COLO668 (cell line): Measurements from ENCODE around the gene LMTK2.
"Not testable (repeated sequence)": the region's sequence is repeated elsewhere in the genome, so short reads cannot be mapped to it uniquely, and the experiment has no call there.

Experiments used
- DNase-seq: peaks from one replicate; lab custom pipeline; 2025; ENCODE audit not compliant: unreplicated experiment; lab: John Stamatoyannopoulos, UW

LMTK2 gene

GRCh38 chr7:98102170-98102569 is 4.5 kb upstream of the LMTK2 start:
- DNase-seq, result no peak

GRCh38 chr7:98105942-98106544 is 619 bp upstream of the LMTK2 start:
- peak; percentile 20 for DNase-seq

DNA sequence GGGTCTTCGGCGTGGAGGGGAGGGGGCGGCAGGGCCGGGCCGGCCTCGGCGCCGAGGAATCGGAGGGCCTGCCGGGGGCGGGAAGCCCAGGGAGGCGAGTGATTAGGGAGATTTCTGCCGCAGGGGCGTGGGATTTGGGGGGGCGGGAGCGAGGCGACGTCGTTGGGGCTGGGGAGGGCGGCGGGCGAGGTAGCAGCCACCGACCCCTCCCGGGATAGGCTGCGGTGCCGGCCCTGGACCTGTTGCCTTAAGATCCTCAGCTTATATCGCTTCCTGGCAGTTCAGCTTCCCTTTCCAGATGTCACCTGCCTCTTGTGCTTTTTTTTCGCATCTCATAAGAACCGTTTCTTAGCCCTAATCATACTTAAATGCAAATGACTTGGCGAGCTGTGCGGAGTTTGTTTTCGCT is 655 bp downstream of the LMTK2 start:
- DNase-seq, result peak; percentile 54

- peak; percentile 43 for DNase-seq
Measured at GRCh38 chr7:98110249-98111022, 3.8 kb downstream of the LMTK2 start.

- no peak for DNase-seq
Measured at GRCh38 chr7:98112077-98112476, 5.4 kb downstream of the LMTK2 start.

DNA sequence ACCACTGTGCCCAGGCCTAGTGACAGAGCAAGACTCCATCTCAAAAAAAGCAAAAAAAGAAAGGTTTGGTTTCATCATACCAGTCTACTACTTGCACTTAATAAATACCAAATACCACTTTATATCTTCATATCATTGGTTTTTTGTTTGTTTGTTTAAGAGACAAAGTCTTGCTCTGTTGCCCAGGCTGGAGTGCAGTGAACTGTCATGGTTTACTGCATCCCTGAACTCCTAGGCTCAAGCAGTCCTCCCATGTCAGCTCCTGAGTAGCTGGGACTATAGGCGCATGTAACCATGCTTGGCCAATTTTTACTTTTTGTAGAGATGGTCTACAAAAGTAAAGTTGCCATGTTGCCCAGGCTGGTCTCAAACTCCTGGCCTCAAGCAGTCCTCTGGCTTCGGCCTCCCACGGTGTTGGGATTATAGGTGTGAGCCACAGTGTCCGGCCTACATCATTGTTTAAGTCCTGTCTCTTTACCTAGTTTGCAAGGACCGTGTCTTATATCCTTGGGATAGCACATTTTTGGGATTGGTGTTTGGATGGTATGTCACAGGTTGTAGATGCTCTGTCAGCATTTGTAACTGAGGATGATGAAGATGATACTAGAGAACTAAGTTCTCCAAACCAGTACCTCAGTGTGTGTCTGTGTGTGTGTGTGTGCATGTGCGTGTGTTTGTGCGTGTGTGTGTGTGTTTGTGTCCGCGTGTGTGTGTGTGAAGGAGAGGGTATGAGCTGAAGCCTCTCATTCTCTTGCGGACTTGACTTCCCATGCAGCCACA is 9.3 kb downstream of the LMTK2 start:
- DNase-seq, result no peak

DNA sequence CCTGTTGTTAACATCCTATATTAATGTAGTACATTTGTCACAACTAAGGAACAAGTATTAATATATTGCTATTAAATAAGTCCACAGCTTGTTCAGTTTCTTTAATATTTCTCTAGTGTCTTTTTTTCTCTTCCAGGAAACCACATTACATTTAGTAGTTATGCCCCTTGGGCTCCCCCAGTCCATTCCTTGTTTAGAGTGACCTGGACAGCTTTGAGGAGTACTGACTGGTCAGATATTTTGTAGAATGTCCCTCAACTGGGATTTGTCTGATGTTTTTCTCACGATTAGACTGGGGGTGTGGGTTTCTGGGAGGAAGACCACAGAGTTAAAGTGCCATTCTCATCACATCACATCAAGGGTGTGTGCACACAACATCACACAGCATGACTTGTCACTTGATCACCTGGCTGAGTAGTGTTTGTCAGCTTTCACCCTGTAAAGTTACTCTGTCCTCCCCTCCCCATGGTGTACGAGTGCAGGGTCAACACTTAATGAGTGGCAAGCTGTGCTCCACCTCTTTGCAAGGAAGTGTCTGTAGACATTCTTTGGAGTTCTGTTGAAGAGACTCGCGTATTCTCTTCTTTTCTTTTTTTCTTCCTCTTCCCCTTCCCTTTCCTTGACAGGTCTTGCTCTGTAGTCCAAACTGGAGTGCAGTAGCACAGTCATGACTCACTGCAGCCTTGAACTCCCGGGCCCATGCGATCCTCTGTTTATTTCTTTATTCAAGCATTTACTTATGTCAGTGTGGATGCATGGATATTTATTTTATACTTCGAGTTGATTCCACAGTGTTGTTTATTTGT is 10.2 kb downstream of the LMTK2 start:
- no peak for DNase-seq

- DNase-seq, result peak; percentile 29
Measured at GRCh38 chr7:98119256-98119918, 12.7 kb downstream of the LMTK2 start.

- DNase-seq, result no peak
Measured at GRCh38 chr7:98120559-98120958, 13.9 kb downstream of the LMTK2 start.

- DNase-seq, result not testable (repeated sequence)
Measured at GRCh38 chr7:98121388-98121787, 14.7 kb downstream of the LMTK2 start.

DNA sequence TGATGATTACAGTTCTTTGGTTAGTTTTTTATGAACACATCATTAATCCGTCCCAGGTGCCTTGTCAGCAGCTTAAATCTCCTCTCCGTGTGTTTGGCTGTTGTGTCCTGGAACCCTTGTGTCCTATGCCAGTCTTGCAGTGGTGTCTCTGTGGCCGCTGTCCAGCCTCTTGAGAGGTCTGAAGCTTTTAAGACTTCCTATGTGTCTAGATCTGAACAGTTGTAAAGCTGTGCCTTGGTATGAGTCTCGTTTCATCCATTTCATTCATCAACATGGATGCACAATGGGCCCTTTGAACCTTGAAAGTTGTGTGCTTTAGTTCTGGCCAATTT is 16.7 kb downstream of the LMTK2 start:
- no peak for DNase-seq

DNA sequence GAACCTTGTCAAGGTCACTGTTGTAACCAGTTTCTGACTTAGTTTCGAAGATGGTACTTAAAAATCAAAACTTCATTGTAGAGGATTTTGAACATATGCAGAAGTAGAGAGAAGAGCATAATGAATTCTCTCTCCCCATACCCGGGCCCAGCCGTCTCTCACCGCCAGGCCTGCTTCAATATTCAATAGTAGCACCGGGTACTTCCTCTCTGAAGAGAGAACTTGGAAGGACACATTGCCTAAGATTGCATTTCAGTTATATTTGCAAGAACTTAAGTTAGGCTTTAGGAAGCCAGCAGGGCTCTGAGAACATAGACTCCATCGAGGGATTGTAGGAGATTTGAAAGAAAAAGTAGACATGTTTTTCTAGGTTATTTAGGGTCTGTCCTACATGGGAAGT is 19.1 kb downstream of the LMTK2 start:
- DNase-seq, result no peak

DNA sequence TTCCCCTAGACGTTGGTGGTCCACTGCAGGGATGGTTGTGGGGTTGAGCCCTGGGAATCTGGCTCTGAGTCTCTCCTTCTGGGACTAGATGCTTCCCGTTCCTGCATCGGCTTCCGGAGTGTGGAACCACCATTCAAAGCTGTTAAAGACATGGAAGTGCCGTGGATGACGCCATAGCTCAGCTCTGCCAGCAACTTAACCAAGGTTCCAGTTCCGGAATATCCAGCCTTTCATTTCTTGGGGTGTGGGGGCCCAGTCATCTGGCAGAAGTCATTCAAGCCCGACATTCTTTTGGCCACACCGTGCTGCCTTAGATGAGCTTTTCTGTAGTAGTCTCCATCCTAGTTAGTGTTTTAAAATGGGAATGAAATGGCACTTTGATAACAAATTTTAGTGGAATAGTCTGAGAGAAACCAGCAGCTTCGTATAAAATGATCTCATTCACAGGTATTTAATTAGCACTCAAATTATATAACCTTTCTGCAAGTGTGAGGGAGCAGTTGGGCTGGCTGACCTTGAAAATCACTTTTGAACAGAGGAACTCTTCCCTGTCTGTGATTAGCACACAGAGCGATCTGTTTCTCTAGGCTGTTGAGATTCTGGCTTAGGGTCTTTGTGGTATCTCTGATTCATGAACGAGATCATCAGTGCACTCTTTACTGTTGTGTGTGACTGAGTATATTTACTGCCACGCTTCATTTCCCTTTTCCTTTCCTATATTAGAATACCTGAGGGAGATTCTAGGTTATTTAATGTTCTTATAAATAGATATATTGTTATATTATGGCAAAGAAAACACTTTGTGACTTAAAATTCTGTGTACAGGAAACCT is 19.9 kb downstream of the LMTK2 start:
- DNase-seq, result no peak

DNA sequence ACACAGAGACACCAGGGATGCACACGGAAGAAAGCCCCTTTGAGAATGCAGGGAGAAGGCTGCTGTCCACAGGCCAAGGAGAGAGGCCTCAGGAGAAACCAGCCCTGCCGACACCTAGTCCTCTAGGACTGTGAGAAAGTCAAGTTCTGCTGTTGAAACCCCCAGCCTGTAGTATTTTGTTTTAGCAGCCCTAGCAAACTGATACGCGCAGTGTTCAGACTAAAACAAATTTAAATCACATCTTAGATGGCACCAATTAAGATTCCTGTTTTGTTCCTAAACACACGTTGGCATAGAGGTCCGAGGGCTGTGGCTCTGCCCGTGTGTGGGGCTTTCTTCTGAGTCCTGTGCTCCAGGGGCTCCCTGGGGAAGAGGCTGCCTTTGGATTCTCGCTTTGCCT is 21.7 kb downstream of the LMTK2 start:
- no peak for DNase-seq

DNA sequence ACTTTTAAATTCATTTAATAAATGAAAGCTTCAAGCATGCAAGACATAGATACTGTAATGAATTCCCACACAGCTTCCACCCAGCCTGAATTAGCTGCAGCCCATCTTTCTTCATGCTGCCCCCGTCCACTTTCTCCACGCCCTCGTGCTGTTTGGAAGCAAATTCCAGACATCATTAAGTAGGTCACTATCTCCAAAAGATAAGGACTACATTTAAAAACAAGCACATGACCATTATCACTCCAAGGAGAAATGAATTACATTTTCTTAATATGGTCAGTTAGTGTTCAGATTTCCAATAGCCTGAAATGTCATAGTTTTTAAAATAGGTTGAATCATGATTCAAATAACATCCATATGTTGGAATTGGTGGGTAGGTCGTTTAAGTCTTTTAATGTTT is 24.3 kb downstream of the LMTK2 start:
- no peak for DNase-seq

DNA sequence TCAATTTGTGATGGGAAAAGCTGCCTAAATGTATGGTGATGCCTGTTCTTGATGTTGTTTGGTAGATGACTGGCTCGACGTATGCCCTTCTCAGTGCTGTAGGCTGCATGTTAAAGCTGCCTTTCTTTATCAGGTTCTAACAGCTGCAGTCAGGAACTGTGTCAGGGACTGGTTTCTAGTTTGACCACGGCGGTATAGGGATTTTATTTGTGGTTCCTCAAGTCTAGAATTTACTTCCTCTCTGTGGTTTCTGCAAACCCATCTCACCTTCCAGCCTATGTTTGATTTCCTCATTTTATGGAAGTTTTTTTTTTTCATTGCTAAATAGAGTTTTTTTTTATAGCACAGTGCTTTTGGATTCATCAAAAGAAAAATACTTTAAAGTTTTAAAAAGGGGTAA is 26.5 kb downstream of the LMTK2 start:
- no peak for DNase-seq

DNA sequence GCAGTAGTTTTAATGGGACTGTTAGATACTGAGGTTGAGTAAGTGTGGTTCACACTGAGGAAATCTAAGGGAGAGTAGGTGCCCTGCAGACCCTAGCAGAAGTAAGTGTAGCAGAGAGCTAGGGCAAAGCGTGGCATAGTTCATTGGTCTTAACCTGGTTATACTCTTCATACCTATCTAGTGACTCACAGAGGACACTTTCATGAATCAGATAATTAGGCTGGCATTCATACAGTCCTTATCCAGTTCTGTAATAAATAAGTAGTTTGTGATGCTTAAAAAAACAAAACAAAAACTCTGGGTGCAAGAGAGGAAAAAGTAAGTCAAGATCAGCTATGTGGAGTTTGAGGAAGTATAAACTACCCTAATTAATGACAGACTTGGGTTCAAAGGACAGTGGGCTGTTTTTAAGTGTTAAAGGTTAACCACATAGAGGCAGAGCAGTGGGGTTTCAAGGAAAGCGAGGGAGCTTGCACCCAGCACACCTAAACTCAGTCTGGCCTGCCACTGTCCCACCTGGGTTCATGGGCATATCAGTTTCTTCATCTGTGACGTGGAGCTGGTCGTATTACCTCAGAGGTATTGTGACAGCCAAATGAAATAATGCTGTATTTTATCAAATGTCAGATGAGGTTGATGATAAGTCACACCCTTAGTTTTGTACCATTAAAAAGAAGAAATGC is 27.1 kb downstream of the LMTK2 start:
- no peak for DNase-seq

DNA sequence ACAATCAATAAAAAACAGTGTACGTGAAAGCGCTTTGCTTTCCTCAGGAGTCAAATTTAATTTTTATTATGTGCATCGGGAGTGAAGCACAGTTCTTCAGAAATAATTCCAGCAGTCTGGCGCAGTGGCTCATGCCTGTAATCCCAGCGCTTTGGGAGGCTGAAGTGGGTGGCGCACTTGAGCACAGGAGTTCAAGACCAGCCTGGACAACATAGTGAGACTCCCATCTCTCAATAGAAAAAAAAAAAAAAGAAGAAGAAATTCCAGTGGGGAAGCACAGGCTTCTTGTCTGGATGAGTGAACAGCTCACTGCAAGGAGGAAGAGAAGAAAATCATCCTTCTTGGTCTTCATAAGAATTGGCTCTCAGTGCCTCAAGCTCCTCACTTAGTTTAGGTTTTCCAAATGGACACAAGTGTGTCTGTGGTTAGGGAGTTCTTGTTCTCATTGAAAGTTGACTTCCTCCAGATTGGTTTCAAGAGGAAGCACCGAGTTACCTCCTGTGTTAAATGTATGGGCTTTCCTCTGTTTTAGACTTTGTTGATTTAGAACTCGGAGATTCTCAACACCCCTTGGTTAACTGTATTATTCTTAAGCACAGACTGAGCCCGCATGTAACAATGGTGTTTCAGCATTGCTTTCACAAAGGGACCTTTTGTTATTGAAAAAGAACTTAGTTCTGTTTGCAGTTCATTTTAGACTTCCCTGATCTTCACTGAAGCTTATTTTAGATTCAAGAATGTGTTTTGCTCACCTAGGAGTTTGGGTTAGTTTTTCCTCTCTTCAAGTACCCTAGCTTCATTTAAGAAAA is 28.0 kb downstream of the LMTK2 start:
- no peak for DNase-seq

DNA sequence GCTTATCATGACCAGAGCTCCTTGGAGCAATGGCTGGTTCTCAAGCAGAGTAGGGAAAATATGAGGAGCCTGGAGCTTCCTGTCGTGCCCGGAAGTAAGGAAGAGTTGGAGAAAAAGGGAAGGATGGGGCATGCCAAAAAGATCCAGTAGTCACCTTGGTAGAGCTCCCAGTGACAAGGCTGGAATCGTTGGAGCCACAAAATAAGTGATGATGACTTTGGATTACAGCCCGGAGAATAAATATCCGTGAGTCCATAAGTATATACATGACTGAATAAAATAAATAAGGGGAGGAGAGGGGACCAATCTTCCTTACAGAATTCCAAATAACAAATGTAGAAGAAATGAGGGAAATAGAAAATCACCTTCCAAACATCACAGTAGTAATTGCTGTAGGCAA is 29.3 kb downstream of the LMTK2 start:
- DNase-seq, result no peak
